A549 (cell line): ENCODE data around the gene ABCC5. TPM values are rescaled to one million over a fixed set of nuclear protein-coding genes. Genes with fewer than 3 reads are reported as not detected.

Experiments
- ATAC-seq, 2 experiments: fragments of 200-7000 bp in 1 of 2; fragments of >200 bp in 1 of 2; cut with Nextera tagmentation in 1 of 2; cut with Tn5 transposase in 1 of 2; 3 replicates each; pipeline versions ENCODE4 v1.8.0 to v1.9.1; 2018 to 2020; ENCODE audit warnings: mild to moderate bottlenecking in 1 of 2, moderate library complexity in 1 of 2
- CTCF ChIA-PET: fragments of 300-600 bp; sonication (Branson Sonifier 250); formaldehyde crosslinking; extraction: SDS; loops from one replicate; lab custom pipeline; 2021; ENCODE audit warnings: antibody characterized with exemption, inconsistent platforms; lab: Yijun Ruan, JAX
- POLR2A ChIA-PET: fragments of 350-600 bp; formaldehyde crosslinking; extraction: SDS; loops from one replicate; lab custom pipeline; 2021; ENCODE audit warnings: antibody characterized with exemption, inconsistent platforms; lab: Yijun Ruan, JAX
- DNase-seq, 2 experiments: peaks; one replicate each; pipeline versions ENCODE4 v3.0.0 to v3.0.0-alpha.2; 2011 to 2016; ENCODE audit warnings: low read depth in 1 of 2, low spot score in 1 of 2
- FAIRE-seq: peaks from 2 replicates; lab custom pipeline; 2011; peaks lifted over from hg19 to GRCh38; lab: Jason Lieb, UNC
- H3K27ac ChIP-seq, 2 experiments: fragments of >200 bp; sonication (Bioruptor Twin); formaldehyde crosslinking; 3 replicates each; pipeline ENCODE4 v1.5.1; 2016 to 2017
- H3K4me1 ChIP-seq: fragments of >200 bp; sonication (Bioruptor Twin); formaldehyde crosslinking; 3 replicates; pipeline ENCODE4 v1.6.1; 2016
- H3K4me2 ChIP-seq: fragments of >200 bp; sonication (Bioruptor Twin); formaldehyde crosslinking; 3 replicates; pipeline ENCODE4 v1.6.1; 2016
- H3K4me3 ChIP-seq: fragments of >200 bp; sonication (Bioruptor Twin); formaldehyde crosslinking; 3 replicates; pipeline ENCODE4 v1.5.1; 2016
- H3K9me3 ChIP-seq: fragments of >200 bp; sonication (Bioruptor Twin); formaldehyde crosslinking; 3 replicates; pipeline ENCODE4 v1.6.1; 2016
- BCL3 ChIP-seq: fragments of >200 bp; sonication (Bioruptor Twin); formaldehyde crosslinking; IDR thresholded peaks from 3 replicates; pipeline ENCODE4 v1.6.1; 2016
- EP300 ChIP-seq, 2 experiments: fragments of >200 bp; sonication (Bioruptor Twin); formaldehyde crosslinking; IDR thresholded peaks; 2 replicates in 1 of 2; 3 replicates in 1 of 2; pipeline ENCODE4 v1.6.1; 2016 to 2017
- FOSB ChIP-seq: fragments of 250-450 bp; sonication (Bioruptor Pico); IDR thresholded peaks from 2 replicates; pipeline ENCODE4 v1.5.0; 2020; ENCODE audit warnings: mild to moderate bottlenecking, moderate library complexity
- FOSL2 ChIP-seq, 2 experiments: fragments of 450-650 bp in 1 of 2; fragments of >200 bp in 1 of 2; sonication (Bioruptor Twin) in 1 of 2; formaldehyde crosslinking; IDR thresholded peaks; 2 replicates each; pipeline versions ENCODE4 v1.5.0 to v1.6.1; 2016 to 2020; ENCODE audit warnings: mild to moderate bottlenecking in 1 of 2, moderate library complexity in 1 of 2
- GATA3 ChIP-seq: IDR thresholded peaks from 2 replicates; pipeline ENCODE4 v1.6.1; 2012; ENCODE audit warnings: borderline replicate concordance
- HMGXB4 ChIP-seq: fragments of 250-450 bp; sonication (Bioruptor Pico); IDR thresholded peaks from 2 replicates; pipeline ENCODE4 v1.5.0; 2021; ENCODE audit warnings: mild to moderate bottlenecking, moderate library complexity, borderline replicate concordance
- JUNB ChIP-seq: fragments of >200 bp; sonication (Bioruptor Twin); formaldehyde crosslinking; IDR thresholded peaks from 2 replicates; pipeline ENCODE4 v1.6.1; 2016
- MAFK ChIP-seq: fragments of 450-650 bp; IDR thresholded peaks from 2 replicates; pipeline ENCODE4 v1.6.1; 2014; ENCODE audit not compliant: partially characterized antibody
- MAX ChIP-seq: IDR thresholded peaks from 2 replicates; pipeline ENCODE4 v1.6.1; 2012
- MAZ ChIP-seq: fragments of 150-350 bp; IDR thresholded peaks from 2 replicates; pipeline ENCODE4 v1.6.1; 2014; ENCODE audit warnings: antibody characterized with exemption, low read depth, low read length, borderline replicate concordance
- NFE2L2 ChIP-seq: fragments of 150-350 bp; conservative IDR thresholded peaks from 2 replicates; pipeline ENCODE4 v1.6.1; 2014; ENCODE audit warnings: low read length
- NR3C1 ChIP-seq: fragments of >200 bp; sonication (Bioruptor Twin); formaldehyde crosslinking; IDR thresholded peaks from 3 replicates; pipeline ENCODE4 v1.6.1; 2017
- POLR2A ChIP-seq: IDR thresholded peaks from 2 replicates; pipeline ENCODE4 v1.6.1; 2012; ENCODE audit warnings: mild to moderate bottlenecking, low read length
- POLR2AphosphoS2 ChIP-seq: conservative IDR thresholded peaks from 2 replicates; pipeline ENCODE4 v1.6.1; 2012; ENCODE audit warnings: low read length, improper control_type of control experiment, inconsistent platforms
- RARB ChIP-seq: fragments of 250-450 bp; sonication (Bioruptor Pico); IDR thresholded peaks from 2 replicates; pipeline ENCODE4 v1.8.0; 2021; ENCODE audit warnings: mild to moderate bottlenecking, moderate library complexity
- TFCP2L1 ChIP-seq: fragments of 250-450 bp; sonication (Bioruptor Pico); IDR thresholded peaks from 2 replicates; pipeline ENCODE4 v1.5.0; 2021; ENCODE audit warnings: mild to moderate bottlenecking
- USF2 ChIP-seq: fragments of 450-650 bp; IDR thresholded peaks from 2 replicates; pipeline ENCODE4 v1.6.1; 2014; ENCODE audit warnings: antibody characterized with exemption
- WGBS: methylation state at CpG from one replicate; pipeline ENCODE4 v1.1.6; 2017; ENCODE audit errors: missing lambda C conversion rate; 5-methylcytosine and 5-hydroxymethylcytosine counted together
- polyA plus RNA-seq, 4 experiments: library from polyadenylated mRNA; depleted of rRNA in 3 of 4; stranded (reverse); fragments of >200 nt; fragmentation: RNase III in 1 of 4; extraction: RNeasy Plus Mini Kit Qiagen cat#74134 plus additional on column Dnase treatment in 1 of 4; gene quantifications; 2 replicates in 3 of 4; 3 replicates in 1 of 4; pipeline ENCODE4 v1.2.3, GENCODE V29; 2011 to 2017
- TF ChIP-seq, protein P1 (sequence below): IDR thresholded peaks from 2 replicates; pipeline ENCODE4 v1.6.1; 2012

The ABCC5 gene
- polyA plus RNA-seq, 2 of the 4 experiments (the other 2 are of a cell fraction) = 14.2 to 20.7 TPM

DNA sequence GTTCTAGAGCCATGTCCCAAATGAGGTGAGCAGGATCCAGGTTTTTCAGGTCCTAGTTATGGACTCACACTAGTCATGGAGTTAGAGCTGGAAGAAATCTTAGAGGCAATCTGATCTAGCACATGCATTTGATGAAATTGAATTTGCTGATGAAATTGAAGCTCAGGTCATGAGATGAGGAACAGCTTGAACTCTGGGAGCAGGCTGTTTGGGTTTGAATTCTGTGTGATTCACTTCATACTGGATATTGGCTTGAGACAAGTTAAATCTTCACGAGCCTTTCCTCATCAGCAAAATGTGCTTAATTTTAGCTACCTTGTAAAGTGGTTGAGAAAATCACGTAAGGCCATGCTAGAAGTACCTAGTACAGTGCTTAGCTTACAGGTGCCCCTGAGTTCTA lies 99.5 kb downstream of the ABCC5 start:
- CTCF ChIA-PET = interaction anchor here (1.0 to 1.9 kb wide), 4 partner anchors 12 to 34 kb away, joined by 3 to 8 read pairs (median 6); partner anchors contain the start of gene PARL
- WGBS = 71% methylated on average over 2 of the region's 2 CpGs
- no peak for FAIRE-seq

DNA sequence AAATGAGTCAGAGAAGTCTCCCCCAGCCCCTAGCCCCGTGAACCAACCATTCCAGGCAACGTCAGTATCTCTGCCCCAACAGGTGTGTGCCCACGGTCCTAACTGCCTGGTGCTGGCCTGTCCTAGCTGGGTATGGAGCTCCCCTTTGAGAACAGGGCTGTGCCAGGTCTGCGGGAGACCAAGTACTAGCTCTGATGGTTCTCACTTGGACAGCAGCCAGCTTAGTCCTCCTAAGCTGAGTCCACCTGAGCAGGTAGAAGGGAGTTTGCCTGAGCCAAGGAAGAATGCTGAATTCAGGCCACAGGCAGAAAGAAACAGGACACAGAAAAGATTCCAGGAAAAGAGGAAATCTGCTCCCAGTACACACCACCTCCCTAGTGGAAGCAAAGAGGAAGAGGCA lies 99.9 kb downstream of the ABCC5 start:
- Histone ChIP-seq H3K4me2 (no peak overlapping the region), H3K4me1 (peaks cover 8% of the 10 kb centered on the region; the same call in 1 of the 3 replicates), H3K4me3 (no peak overlapping the region), H3K9me3 (no peaks in the 10 kb centered on the region), H3K27ac (no peak overlapping the region)
- 92% methylated on average over 2 of the region's 4 CpGs for WGBS
- DNase-seq = no peak
- ChIA-PET CTCF (interaction anchor here (1.4 to 1.9 kb wide), 2 partner anchors 12 to 14 kb away, joined by 5 to 8 read pairs; no protein-coding TSS in a partner anchor), POLR2A (no interaction called here)
- no peak for FAIRE-seq
- ATAC-seq = no peak; a peak in 2 of 6 replicates
- TF ChIP-seq TFCP2L1 (no peak), MAZ (no peak), HMGXB4 (CRISPR knock-in tag) (no peak), BCL3 (no peak), USF2 (no peak), FOSL2 (IDR thresholded peaks at IDR 0.05) (no peak), FOSL2 (CRISPR knock-in tag; IDR thresholded peaks at IDR 0.05) (no peak), MAX (no peak), RARB (CRISPR knock-in tag) (no peak), MAFK (no peak), POLR2AphosphoS2 (no peak), FOSB (CRISPR knock-in tag) (no peak), GATA3 (no peak), NFE2L2 (no peak), POLR2A (no peak), JUNB (no peak)
- TF ChIP-seq, protein P1, sequence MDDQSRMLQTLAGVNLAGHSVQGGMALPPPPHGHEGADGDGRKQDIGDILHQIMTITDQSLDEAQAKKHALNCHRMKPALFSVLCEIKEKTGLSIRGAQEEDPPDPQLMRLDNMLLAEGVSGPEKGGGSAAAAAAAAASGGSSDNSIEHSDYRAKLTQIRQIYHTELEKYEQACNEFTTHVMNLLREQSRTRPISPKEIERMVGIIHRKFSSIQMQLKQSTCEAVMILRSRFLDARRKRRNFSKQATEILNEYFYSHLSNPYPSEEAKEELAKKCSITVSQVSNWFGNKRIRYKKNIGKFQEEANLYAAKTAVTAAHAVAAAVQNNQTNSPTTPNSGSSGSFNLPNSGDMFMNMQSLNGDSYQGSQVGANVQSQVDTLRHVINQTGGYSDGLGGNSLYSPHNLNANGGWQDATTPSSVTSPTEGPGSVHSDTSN = no peak

More for the DNA sequence above, 99.5 kb downstream of the ABCC5 start:
- Histone ChIP-seq H3K4me3 (no peak overlapping the region), H3K9me3 (no peaks in the 10 kb centered on the region), H3K4me1 (peaks cover 4% of the 10 kb centered on the region; the same call in 1 of the 3 replicates), H3K4me2 (no peak overlapping the region), H3K27ac (no peak overlapping the region)
- DNase-seq (no peak), ATAC-seq (no peak)
- TF ChIP-seq NR3C1 (no peak), EP300 (IDR thresholded peaks at IDR 0.05) (no peak), NFE2L2 (no peak), BCL3 (no peak), HMGXB4 (CRISPR knock-in tag) (no peak), USF2 (no peak)
- POLR2A ChIA-PET = no interaction called here
